Suprapubic skin (tissue), 4 donors: ENCODE data around the gene IQSEC1. TPM values are rescaled to one million over a fixed set of nuclear protein-coding genes. Genes with fewer than 3 reads are reported as not detected.

ENCODE experiments used
- DNase-seq, 2 donors: peaks; one replicate each; pipeline ENCODE4 v3.0.0-alpha.2; 2019; ENCODE audit warnings: low spot score in 2 of 2
- H3K27ac ChIP-seq: fragments of 200-600 bp; sonication (generic); one replicate; pipeline ENCODE4 v1.5.1; 2019
- H3K27me3 ChIP-seq: fragments of 200-600 bp; sonication (generic); one replicate; pipeline ENCODE4 v1.5.1; 2019
- H3K36me3 ChIP-seq: fragments of 200-600 bp; sonication (generic); one replicate; pipeline ENCODE4 v1.5.1; 2019
- H3K4me1 ChIP-seq: fragments of 200-600 bp; sonication (generic); one replicate; pipeline ENCODE4 v1.5.1; 2019
- H3K4me3 ChIP-seq: fragments of 200-600 bp; sonication (generic); one replicate; pipeline ENCODE4 v1.5.1; 2019; ENCODE audit warnings: mild to moderate bottlenecking
- H3K9me3 ChIP-seq: fragments of 200-600 bp; sonication (generic); one replicate; pipeline ENCODE4 v1.5.1; 2019
- CTCF ChIP-seq, 2 donors: fragments of 200-600 bp in 1 of 2; fragments of 450-650 bp in 1 of 2; sonication (generic) in 1 of 2; IDR thresholded peaks; one replicate each; pipeline ENCODE4 v1.5.1; 2016 to 2019; ENCODE audit warnings: antibody characterized with exemption in 2 of 2, mild to moderate bottlenecking in 1 of 2, moderate library complexity in 1 of 2
- EP300 ChIP-seq: sonication (generic); formaldehyde crosslinking; IDR thresholded peaks from one replicate; pipeline ENCODE4 v1.6.1; 2017; ENCODE audit warnings: antibody characterized with exemption
- POLR2A ChIP-seq, 2 donors: fragments of 450-650 bp; IDR thresholded peaks; one replicate each; pipeline ENCODE4 v1.6.1; 2017; ENCODE audit warnings: antibody characterized with exemption in 2 of 2, mild to moderate bottlenecking in 2 of 2, moderate library complexity in 2 of 2
- POLR2AphosphoS5 ChIP-seq, 3 donors: sonication (generic); formaldehyde crosslinking; IDR thresholded peaks; one replicate each; pipeline ENCODE4 v1.6.1; 2017; ENCODE audit warnings: antibody characterized with exemption in 3 of 3
- WGBS: methylation state at CpG from one replicate; pipeline ENCODE4 v1.1.5; 2018; 5-methylcytosine and 5-hydroxymethylcytosine counted together
- total RNA-seq, 4 donors: library from RNA; depleted of rRNA; stranded (reverse); fragments of >200 nt; gene quantifications; one replicate each; pipeline ENCODE4 v1.1.0, GENCODE V29; 2016

The IQSEC1 gene
- total RNA-seq, 4 donors from 2014 or later, result 26.7 to 52.4 (median 35.5) TPM

GRCh38 chr3:12869035-12869621 is 204.1 kb downstream of the IQSEC1 start:
- Histone ChIP-seq H3K4me3 (peak overlapping the region; percentile 19), H3K4me1 (peaks cover 13% of the 10 kb centered on the region), H3K27ac (no peak overlapping the region), H3K36me3 (no peaks in the 10 kb centered on the region), H3K27me3 (peaks cover 12% of the 10 kb centered on the region), H3K9me3 (peaks cover 4% of the 10 kb centered on the region)
- DNase-seq, result no peak
- TF ChIP-seq POLR2A (IDR thresholded peaks at IDR 0.05), result no peak
- TF ChIP-seq POLR2AphosphoS5 (IDR thresholded peaks at IDR 0.05), result no peak
- TF ChIP-seq CTCF (IDR thresholded peaks at IDR 0.05), result no peak
- TF ChIP-seq EP300, result no peak
- WGBS, result 28% methylated on average over 8 of the region's 28 CpGs

GRCh38 chr3:12868039-12869034 is 204.9 kb downstream of the IQSEC1 start:
- H3K27ac ChIP-seq, result no peak overlapping the region
- H3K4me1 ChIP-seq, result peaks cover 13% of the 10 kb centered on the region
- H3K27me3 ChIP-seq, result peaks cover 7% of the 10 kb centered on the region
- 42% methylated on average over 36 of the region's 45 CpGs for WGBS
- H3K9me3 ChIP-seq, result peaks cover 4% of the 10 kb centered on the region
- peak overlapping the region; percentile 19 for H3K4me3 ChIP-seq
- no peaks in the 10 kb centered on the region for H3K36me3 ChIP-seq
- TF ChIP-seq CTCF (IDR thresholded peaks at IDR 0.05) (peak; percentile 62 to 94), EP300 (no peak)
- peak; percentile 85 to 89 for DNase-seq

GRCh38 chr3:12866836-12867235 is 206.4 kb downstream of the IQSEC1 start:
- Histone ChIP-seq H3K27ac (no peak overlapping the region), H3K36me3 (no peaks in the 10 kb centered on the region), H3K4me1 (peaks cover 13% of the 10 kb centered on the region), H3K4me3 (no peak overlapping the region), H3K9me3 (peaks cover 4% of the 10 kb centered on the region), H3K27me3 (peaks cover 7% of the 10 kb centered on the region)
- TF ChIP-seq POLR2A (IDR thresholded peaks at IDR 0.05) (no peak), CTCF (IDR thresholded peaks at IDR 0.05) (no peak), POLR2AphosphoS5 (IDR thresholded peaks at IDR 0.05) (no peak), EP300 (no peak)
- no peak for DNase-seq
- 89% methylated on average over 6 of the region's 6 CpGs for WGBS

- Histone ChIP-seq H3K4me3 (no peak overlapping the region), H3K27ac (no peak overlapping the region), H3K27me3 (peaks cover 7% of the 10 kb centered on the region), H3K4me1 (peaks cover 11% of the 10 kb centered on the region), H3K9me3 (peaks cover 4% of the 10 kb centered on the region), H3K36me3 (no peaks in the 10 kb centered on the region)
- WGBS, result 93% methylated on average over 4 of the region's 4 CpGs
- no peak for DNase-seq
- TF ChIP-seq POLR2A (IDR thresholded peaks at IDR 0.05) (no peak), EP300 (no peak), CTCF (IDR thresholded peaks at IDR 0.05) (no peak), POLR2AphosphoS5 (IDR thresholded peaks at IDR 0.05) (no peak)
Measured at GRCh38 chr3:12865271-12865670, 208.0 kb downstream of the IQSEC1 start.

DNA sequence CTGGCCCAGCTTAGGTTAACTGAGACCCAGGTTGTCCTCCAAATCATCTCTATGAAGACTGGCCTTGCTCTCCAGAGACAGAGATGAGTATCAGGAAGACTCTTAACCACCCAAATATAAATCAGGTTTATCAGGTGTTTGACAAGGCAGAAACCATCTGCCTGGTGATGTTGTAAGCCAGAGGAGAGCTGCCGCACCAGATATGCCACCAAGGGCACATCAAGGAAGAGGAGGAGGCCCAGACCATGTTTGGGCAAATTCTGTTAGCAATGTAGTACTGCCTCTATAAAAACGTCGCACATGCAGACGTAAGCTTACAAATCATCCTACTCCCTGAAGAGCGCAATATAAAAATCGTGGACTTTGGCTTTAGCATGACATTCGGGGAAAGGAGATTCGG is 210.8 kb downstream of the IQSEC1 start:
- Histone ChIP-seq H3K4me1 (no peaks in the 10 kb centered on the region), H3K27ac (no peak overlapping the region), H3K9me3 (peaks cover 4% of the 10 kb centered on the region), H3K36me3 (no peaks in the 10 kb centered on the region), H3K27me3 (no peaks in the 10 kb centered on the region), H3K4me3 (no peak overlapping the region)
- TF ChIP-seq EP300 (no peak), POLR2A (IDR thresholded peaks at IDR 0.05) (no peak), CTCF (IDR thresholded peaks at IDR 0.05) (no peak), POLR2AphosphoS5 (IDR thresholded peaks at IDR 0.05) (no peak)
- WGBS, result 92% methylated on average over 8 of the region's 8 CpGs
- no peak for DNase-seq
